Colonic mucosa (tissue), 4 donors: ENCODE measurements around the gene TMEM145. TPM values are rescaled to one million over a fixed set of nuclear protein-coding genes. Genes with fewer than 3 reads are reported as not detected.

Source experiments
- DNase-seq: peaks from one replicate; pipeline ENCODE4 v3.0.0-alpha.2; 2020
- H3K27ac ChIP-seq: fragments of 200-600 bp; one replicate; pipeline ENCODE4 v1.8.0; 2021
- H3K27me3 ChIP-seq: fragments of 200-600 bp; one replicate; pipeline ENCODE4 v1.8.0; 2021
- H3K36me3 ChIP-seq: fragments of 200-600 bp; one replicate; pipeline ENCODE4 v1.8.0; 2021
- H3K4me1 ChIP-seq: fragments of 200-600 bp; one replicate; pipeline ENCODE4 v1.8.0; 2021; ENCODE audit warnings: mild to moderate bottlenecking
- H3K4me3 ChIP-seq: fragments of 200-600 bp; one replicate; pipeline ENCODE4 v1.8.0; 2021
- H3K9ac ChIP-seq, 2 donors: one replicate each; pipeline ENCODE4 v1.7.0; 2013; ENCODE audit warnings: control low read depth in 2 of 2, low read depth in 2 of 2, low read length in 2 of 2
- H3K9me3 ChIP-seq: fragments of 200-600 bp; one replicate; pipeline ENCODE4 v1.8.0; 2021
- intact Hi-C: fragments of 100-400 bp; cut with DNase I; formaldehyde crosslinking; loops from one replicate; pipeline ENCODE4 v1.14.1; 2022
- total RNA-seq, 2 donors: library from RNA; stranded (reverse); fragmentation: NEBNext Ultra II Directional in 1 of 2; extraction: Animal tissue kit (Norgen Biotek cat#: 25700) in 1 of 2; gene quantifications; one replicate each; pipeline ENCODE4 v1.2.1, GENCODE V29; 2021
- TF ChIP-seq, protein P1 (sequence below): fragments of 200-600 bp; IDR thresholded peaks from one replicate; pipeline ENCODE4 v1.8.0; 2022; ENCODE audit warnings: antibody characterized with exemption, mild to moderate bottlenecking
- donor health status: healthy.
- donor health status: DM: no; HTN: no; CAD: no.
- donor health status: DM: no; HTN: no; CAD: no.

TMEM145 gene
- total RNA-seq, 2 donors from 2014 or later = 0.24 to 0.94 TPM

DNA sequence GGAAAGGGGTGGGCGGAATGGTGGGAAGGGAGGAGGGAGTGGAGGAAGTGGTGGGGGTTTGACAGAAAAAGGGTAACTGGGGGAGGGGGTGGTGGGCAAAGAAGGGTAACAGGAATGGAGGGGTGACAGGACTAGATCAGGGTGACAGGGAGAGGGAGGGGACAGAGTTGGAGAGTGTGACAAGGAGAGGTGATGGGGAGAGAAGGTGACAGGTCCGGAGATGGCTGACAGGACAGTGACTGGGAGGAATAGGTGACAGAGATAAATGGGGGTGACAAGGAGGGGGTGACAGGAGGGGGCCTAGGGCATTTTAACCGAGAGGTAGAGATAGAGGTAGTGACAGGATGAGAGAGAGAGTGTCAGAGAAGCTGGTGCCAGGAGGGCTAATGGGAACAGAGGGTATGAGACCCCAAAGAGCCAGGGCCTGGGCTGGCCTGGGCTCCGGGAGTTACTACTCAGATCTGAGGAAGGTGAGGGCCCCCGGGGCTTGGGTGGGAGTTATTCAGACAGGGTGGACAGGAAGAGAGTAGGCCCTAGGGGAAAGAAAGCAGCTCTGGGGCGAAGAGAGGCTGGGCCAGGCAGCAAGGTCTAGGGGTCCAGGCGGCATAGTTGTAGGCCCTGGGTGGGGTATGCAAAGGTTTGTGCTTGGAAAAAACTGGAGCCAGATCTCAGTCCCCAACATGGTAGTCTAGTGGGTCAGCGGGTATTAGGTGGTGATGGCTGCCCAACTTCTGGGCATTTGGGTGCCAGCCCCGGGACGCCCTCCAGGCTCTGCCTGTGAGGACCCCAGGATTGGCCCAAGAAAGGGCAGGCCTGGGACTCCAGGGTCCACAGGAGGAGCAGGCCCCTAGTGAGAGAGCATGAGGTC lies 43.4 kb upstream of the TMEM145 start:
- Histone ChIP-seq H3K4me1 (peaks cover 14% of the 10 kb centered on the region), H3K27me3 (no peaks in the 10 kb centered on the region), H3K9ac (peak overlapping the region; percentile 84 to 99), H3K36me3 (no peaks in the 10 kb centered on the region), H3K9me3 (no peaks in the 10 kb centered on the region), H3K4me3 (peak overlapping the region; percentile 45), H3K27ac (peak overlapping the region; percentile 77)
- DNase-seq = peak; percentile 52
- intact Hi-C loops = no loop called here
- TF ChIP-seq, protein P1, sequence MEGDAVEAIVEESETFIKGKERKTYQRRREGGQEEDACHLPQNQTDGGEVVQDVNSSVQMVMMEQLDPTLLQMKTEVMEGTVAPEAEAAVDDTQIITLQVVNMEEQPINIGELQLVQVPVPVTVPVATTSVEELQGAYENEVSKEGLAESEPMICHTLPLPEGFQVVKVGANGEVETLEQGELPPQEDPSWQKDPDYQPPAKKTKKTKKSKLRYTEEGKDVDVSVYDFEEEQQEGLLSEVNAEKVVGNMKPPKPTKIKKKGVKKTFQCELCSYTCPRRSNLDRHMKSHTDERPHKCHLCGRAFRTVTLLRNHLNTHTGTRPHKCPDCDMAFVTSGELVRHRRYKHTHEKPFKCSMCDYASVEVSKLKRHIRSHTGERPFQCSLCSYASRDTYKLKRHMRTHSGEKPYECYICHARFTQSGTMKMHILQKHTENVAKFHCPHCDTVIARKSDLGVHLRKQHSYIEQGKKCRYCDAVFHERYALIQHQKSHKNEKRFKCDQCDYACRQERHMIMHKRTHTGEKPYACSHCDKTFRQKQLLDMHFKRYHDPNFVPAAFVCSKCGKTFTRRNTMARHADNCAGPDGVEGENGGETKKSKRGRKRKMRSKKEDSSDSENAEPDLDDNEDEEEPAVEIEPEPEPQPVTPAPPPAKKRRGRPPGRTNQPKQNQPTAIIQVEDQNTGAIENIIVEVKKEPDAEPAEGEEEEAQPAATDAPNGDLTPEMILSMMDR = no peak

DNA sequence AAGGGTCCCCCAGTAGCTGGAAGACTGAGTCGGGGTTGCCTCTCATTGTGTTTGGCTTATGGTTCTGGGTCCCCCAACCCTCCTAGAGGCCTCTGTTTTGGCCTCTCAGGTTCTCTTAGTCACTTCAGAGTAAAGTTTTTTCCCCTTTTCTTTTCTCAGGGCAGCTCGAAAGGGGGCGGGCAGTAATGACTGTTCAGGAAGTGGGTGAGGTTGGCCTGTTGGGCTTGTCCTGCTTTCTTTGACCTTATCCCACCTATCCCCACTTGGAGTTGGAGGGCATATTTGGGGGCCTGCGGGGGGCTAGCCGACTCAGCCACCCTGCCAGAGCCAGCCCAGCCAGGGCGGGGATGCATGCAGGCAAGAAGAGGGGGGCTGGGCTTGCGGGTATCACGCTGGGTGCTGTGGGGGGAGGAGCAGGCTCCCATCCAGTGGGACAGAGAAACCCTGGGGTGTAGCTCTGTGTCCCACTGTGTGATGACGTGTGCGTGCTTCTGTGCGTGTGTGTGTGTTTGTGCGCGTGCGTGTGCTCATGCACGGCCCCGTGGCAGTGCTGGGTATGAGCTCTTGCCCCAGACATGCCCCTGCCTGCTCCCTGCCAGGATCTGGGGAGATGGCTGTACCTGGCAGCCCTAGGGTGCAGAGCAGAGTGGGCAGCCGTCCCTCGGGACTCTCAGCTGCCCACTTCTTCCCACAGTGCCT lies 42.6 kb upstream of the TMEM145 start:
- H3K4me3 ChIP-seq = peak overlapping the region; percentile 45
- H3K36me3 ChIP-seq = no peaks in the 10 kb centered on the region
- peaks cover 14% of the 10 kb centered on the region for H3K4me1 ChIP-seq
- intact Hi-C loops = no loop called here
- DNase-seq = peak; percentile 55
- peak overlapping the region; percentile 84 to 99 for H3K9ac ChIP-seq
- H3K27ac ChIP-seq = peak overlapping the region; percentile 77
- H3K9me3 ChIP-seq = no peaks in the 10 kb centered on the region
- TF ChIP-seq, protein P1 = no peak
- no peaks in the 10 kb centered on the region for H3K27me3 ChIP-seq

DNA sequence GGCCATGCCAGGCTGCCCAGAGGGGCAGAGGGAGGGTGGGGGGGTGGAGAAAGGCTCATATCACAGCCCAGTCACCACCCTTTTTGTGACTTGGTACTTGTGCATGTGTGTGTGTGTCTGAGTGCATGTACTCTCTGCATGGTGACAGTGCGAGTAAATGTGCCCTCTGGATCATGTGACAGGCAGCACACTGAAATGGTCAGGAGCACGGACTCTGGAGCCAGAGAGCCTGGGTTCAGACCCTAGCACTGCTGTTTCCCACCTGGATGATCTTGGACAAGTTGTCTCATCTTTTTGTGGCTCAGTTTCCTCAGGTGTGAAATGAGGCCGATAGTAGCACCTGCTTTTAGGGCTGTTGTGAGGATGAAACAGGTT lies 42.1 kb upstream of the TMEM145 start:
- H3K9ac ChIP-seq = peak overlapping the region; percentile 84 to 99
- peaks cover 14% of the 10 kb centered on the region for H3K4me1 ChIP-seq
- no peak for DNase-seq
- H3K9me3 ChIP-seq = no peaks in the 10 kb centered on the region
- intact Hi-C loops = no loop called here
- peak overlapping the region; percentile 45 for H3K4me3 ChIP-seq
- H3K27me3 ChIP-seq = no peaks in the 10 kb centered on the region
- H3K27ac ChIP-seq = peak overlapping the region; percentile 77
- H3K36me3 ChIP-seq = no peaks in the 10 kb centered on the region
- TF ChIP-seq, protein P1 = no peak

DNA sequence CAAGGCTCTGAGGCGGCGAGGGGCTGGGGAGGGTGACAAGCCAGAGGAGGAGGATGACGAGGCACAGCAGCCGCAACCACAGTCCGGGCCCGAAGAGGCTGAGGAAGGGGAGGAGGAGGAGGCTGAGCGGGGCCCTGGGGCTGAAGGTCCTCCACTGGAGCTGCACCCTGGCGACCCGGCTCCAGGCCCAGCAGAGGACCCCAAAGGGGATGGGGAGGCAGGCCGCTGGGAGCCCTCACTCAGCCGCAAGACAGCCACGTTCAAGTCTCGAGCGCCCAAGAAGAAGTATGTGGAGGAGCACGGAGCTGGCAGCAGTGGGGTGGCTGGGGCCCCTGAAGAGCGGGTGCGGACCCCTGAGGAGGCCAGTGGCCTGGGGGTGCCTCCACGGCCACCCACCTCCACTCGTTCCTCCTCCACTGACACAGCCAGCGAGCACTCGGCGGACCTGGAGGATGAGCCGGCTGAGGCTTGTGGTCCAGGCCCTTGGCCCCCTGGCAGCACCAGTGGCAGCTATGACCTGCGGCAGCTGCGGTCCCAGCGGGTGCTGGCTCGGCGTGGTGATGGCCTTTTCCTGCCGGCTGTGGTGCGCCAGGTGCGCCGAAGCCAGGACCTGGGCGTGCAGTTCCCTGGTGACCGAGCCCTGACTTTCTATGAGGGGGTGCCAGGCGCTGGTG lies 41.1 kb upstream of the TMEM145 start:
- no peaks in the 10 kb centered on the region for H3K36me3 ChIP-seq
- intact Hi-C loops = no loop called here
- H3K4me3 ChIP-seq = no peak overlapping the region
- H3K27me3 ChIP-seq = no peaks in the 10 kb centered on the region
- TF ChIP-seq, protein P1 = no peak
- DNase-seq = no peak
- H3K4me1 ChIP-seq = peaks cover 14% of the 10 kb centered on the region
- H3K9me3 ChIP-seq = no peaks in the 10 kb centered on the region
- H3K27ac ChIP-seq = no peak overlapping the region
- H3K9ac ChIP-seq = no peak overlapping the region

DNA sequence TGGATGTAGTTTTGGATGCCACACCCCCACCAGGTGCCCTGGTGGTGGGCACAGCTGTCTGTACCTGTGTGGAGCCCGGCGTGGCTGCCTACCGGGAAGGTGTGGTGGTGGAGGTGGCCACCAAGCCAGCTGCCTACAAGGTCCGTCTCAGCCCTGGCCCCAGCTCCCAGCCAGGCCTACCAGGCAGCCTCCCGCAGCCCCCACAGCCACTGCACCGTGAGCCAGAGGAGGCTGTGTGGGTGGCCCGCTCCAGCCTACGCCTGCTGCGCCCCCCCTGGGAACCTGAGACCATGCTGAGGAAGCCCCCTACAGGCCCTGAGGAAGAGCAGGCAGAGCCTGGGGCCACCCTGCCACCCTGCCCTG lies 40.6 kb upstream of the TMEM145 start:
- H3K4me1 ChIP-seq = peaks cover 15% of the 10 kb centered on the region
- H3K27ac ChIP-seq = no peak overlapping the region
- H3K36me3 ChIP-seq = no peaks in the 10 kb centered on the region

More for the DNA sequence above, 40.6 kb upstream of the TMEM145 start:
- no peak overlapping the region for H3K9ac ChIP-seq
- H3K9me3 ChIP-seq = no peaks in the 10 kb centered on the region
- H3K4me3 ChIP-seq = no peak overlapping the region
- no peaks in the 10 kb centered on the region for H3K27me3 ChIP-seq
- intact Hi-C loops = no loop called here
- TF ChIP-seq, protein P1 = no peak
- no peak for DNase-seq
